ENCODE results near the gene USP20. TPM values are rescaled to one million over a fixed set of nuclear protein-coding genes. Genes with fewer than 3 reads are reported as not detected.

The USP20 gene
- total RNA-seq, 1 donor from 2014 or later, result 16.0 TPM

GRCh38 chr9:129901993-129902739, 66.9 kb downstream of the USP20 start:
- no peak for DNase-seq (ENCODE audit: low spot score)
- intact Hi-C loops (cut with DNase I), result no loop called here

- intact Hi-C loops (cut with DNase I), result no loop called here
- DNase-seq (ENCODE audit: low spot score), result no peak
Observed at GRCh38 chr9:129902740-129903134, 67.5 kb downstream of the USP20 start.

DNA sequence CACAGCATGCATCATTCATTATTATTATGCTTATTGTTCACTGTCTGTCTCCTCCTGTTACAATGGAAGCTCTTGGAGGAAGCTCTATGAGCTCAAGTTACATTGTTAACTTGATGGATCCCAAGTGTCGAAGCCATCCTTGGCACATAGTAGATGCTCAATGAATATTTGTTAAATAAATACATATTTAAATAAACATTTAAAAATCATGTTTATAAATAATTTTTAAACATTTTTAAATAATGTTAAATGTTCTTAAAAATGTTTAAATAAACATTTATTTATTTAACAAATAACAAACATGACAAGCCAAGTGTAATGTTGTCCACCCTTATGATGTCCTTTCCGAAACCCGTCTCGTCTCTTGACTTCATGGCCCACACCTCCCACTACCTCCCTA, 69.5 kb downstream of the USP20 start:
- no peak for DNase-seq (ENCODE audit: low spot score)
- intact Hi-C loops (cut with DNase I), result no loop called here

- DNase-seq (ENCODE audit: low spot score), result no peak
- intact Hi-C loops (cut with DNase I), result no loop called here
Observed at GRCh38 chr9:129906298-129906697, 71.0 kb downstream of the USP20 start.

GRCh38 chr9:129907201-129907600, 71.9 kb downstream of the USP20 start:
- intact Hi-C loops (cut with DNase I), result no loop called here

GRCh38 chr9:129908906-129909305, 73.6 kb downstream of the USP20 start:
- intact Hi-C loops (cut with DNase I), result no loop called here
- DNase-seq (ENCODE audit: low spot score), result no peak

More at GRCh38 chr9:129907201-129907600, 71.9 kb downstream of the USP20 start:
- no peak for DNase-seq (ENCODE audit: low spot score)

DNA sequence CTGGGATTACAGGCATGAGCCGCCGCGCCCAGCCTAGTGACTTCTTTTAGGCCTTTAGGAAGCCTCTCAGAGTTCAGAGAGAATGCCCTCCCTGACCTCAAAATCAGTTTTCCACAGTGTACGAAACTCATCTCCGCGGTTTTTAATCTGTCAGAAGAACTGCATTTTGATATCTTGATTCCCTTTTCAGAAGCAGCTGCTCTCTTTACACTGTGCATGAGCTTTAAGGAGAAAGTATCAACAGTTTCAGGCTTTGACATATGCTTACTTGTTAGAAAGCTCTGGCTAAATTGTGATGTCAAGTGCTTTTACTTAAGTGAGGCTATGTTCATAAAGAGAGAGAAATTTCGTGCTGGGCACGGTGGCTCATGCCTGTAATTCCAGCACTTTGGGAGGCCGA, 74.6 kb downstream of the USP20 start:
- intact Hi-C loops (cut with DNase I), result no loop called here
- no peak for DNase-seq (ENCODE audit: low spot score)

DNA sequence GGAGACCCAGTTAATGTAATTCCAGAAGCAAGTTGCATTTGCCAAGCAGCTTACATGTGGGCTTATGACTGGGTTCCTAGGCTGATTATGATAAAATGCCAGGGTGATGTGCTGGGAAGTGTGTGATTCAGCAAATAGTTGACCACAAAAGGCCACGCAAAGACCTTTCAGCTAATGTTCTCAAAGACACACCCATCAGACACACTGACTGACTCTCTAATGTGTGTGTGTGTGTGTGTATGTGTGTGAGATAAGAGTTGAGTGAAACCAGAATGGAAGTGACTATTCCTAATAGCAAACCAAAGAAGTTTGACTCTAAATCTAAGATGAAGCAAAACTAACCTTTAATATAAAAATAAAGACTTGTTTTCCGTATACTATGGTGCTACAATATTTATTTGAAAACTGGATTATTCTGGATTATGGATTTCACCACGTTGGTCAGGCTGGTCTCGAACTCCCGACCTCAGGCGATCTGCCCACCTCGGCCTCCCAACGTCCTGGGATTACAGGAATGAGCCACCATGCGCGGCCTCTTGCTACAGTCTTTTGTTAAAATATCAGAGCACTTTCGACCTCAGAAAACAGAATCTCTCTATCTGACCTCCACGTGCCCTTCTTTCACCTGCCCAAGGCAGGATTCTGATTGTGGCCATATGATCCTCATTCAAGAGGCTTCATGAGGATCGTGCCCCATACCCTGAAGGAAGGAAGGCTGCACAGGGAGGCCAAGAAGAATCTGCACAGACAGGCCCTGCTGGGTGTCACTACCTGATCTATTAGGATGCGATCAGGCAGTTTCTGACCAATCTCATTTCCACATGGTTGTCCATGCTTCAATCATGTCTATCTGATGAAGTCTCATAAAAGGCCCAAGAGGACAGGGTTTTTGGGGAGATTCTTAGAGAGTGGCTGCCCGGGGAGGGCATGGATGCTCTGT, 75.6 kb downstream of the USP20 start:
- DNase-seq (ENCODE audit: low spot score), result no peak
- intact Hi-C loops (cut with DNase I), result no loop called here

DNA sequence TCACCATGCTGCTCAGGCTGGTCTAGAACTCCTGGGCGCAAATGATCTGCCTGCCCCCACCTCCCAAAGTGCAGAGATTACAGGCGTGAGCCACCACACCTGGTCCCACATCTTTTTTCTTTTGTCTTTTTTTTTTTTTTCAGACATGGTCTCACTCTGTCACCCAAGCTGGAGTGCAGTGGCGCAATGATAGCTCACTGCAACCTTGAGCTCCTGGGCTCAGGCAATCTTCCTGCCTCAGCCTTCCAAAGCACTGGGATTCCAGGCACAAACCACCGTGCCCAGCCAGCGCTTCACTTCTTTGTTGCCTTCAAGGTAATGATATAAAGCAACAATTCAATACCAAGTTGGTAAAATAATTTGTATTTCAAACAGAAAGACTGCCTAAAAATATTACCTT, 78.8 kb downstream of the USP20 start:
- no peak for DNase-seq (ENCODE audit: low spot score)
- intact Hi-C loops (cut with DNase I), result no loop called here

- DNase-seq (ENCODE audit: low spot score), result no peak
- intact Hi-C loops (cut with DNase I), result no loop called here
Observed at GRCh38 chr9:129916707-129917106, 81.4 kb downstream of the USP20 start.

- intact Hi-C loops (cut with DNase I), result no loop called here
- no peak for DNase-seq (ENCODE audit: low spot score)
Observed at GRCh38 chr9:129918296-129918950, 83.2 kb downstream of the USP20 start.

DNA sequence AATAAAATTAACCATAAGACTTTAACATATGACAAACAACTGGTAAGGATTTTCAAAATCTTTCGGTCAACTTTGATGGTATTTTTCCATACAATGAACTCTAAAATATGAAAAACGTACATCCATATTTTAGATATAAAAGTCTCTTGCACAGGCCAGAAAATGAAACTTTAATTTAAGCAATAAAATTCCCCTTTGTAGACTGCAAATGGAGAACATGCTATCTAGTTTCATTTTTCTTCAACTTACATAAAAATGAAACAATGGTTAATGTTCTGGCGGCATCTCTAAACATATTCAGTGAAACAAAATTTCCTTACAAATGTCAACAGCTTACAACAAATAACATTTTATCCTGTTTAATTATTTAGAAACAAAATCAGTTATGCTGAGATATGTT, 84.0 kb downstream of the USP20 start:
- intact Hi-C loops (cut with DNase I), result no loop called here
- DNase-seq (ENCODE audit: low spot score), result no peak

GRCh38 chr9:129919841-129920240, 84.6 kb downstream of the USP20 start:
- DNase-seq (ENCODE audit: low spot score), result no peak
- intact Hi-C loops (cut with DNase I), result no loop called here

DNA sequence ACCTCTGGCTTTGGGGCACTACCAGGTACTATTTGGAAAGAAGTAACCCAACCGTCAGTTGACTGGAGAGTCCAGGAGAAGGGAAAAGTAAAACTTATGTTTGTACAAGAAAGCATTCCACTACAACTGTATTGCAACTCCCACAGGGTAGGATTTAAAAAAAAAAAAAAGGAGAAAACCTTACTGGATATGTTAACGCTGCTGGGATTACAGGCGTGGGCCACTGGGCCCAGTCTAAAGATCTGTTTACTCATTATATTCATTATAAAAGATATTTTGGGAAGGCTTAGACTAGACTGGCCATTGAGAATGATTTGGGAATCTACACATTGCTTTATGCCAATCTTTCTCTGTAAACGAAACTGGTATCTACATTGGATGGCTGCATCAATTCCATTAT, 86.6 kb downstream of the USP20 start:
- intact Hi-C loops (cut with DNase I), result no loop called here
- DNase-seq (ENCODE audit: low spot score), result no peak

GRCh38 chr9:129923589-129923988, 88.3 kb downstream of the USP20 start:
- intact Hi-C loops (cut with DNase I), result no loop called here
- no peak for DNase-seq (ENCODE audit: low spot score)

DNA sequence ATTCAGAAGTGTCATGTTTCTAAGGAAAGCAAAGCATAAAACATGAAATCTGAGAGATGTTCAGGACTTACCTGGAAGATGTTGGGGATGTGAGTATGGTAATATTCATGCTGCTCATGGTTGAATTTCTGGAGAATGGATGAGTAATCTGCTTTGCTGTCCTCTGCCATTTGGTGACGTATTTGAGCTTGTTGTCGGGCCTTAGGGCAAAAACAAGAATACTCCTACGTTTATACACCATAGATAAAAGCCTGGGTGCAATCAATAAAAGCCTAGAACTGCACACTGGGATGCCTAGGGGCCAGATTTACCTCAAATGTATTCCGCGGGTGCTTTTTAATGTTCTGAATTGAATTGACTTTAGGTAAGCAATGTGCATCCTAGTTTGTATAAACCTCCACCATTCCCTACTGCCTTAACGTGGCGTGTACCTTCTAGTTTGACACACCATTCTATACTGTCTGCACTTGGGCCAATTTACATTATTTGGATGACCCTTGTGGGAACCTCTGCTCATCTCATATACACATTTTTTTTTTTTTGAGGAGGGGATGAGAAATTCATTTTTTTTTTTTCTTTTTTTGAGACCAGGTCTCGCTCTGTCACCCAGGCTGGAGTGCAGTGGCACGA, 94.4 kb downstream of the USP20 start:
- no peak for DNase-seq (ENCODE audit: low spot score)
- intact Hi-C loops (cut with DNase I), result no loop called here

DNA sequence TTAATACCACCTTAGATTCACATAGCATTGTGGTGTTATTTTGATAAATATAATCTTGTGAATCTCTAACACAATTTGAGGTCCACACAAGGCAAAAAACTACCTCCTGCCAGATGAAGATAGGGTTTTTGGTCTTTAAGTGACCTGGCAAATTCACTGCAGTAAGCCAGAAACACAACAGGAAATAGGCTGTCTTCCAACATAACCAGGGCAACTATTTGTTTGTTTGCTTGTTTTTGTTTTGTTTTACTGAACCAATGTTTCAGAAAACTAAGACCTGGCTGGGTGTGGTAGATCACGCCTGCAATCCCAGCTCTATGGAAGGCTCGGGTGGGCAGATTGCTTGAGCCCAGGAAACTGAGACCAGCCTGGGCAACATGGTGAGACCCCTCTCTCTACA, 95.5 kb downstream of the USP20 start:
- intact Hi-C loops (cut with DNase I), result no loop called here

More for the DNA sequence above, 95.5 kb downstream of the USP20 start:
- no peak for DNase-seq (ENCODE audit: low spot score)
